Activated CD8-positive, alpha-beta T cell treated with anti-CD3 and anti-CD28 coated beads for 36 hours (primary cell): ENCODE results near the gene VWA5A. TPM values are rescaled to one million over a fixed set of nuclear protein-coding genes. Genes with fewer than 3 reads are reported as not detected.

ENCODE experiments used
- ATAC-seq: fragments of 200-7000 bp; cut with Tn5 transposase; one replicate; pipeline ENCODE4 v1.10.0; 2021; ENCODE audit warnings: mild to moderate bottlenecking, moderate library complexity
- CTCF ChIA-PET: fragments of 350-600 bp; sonication (Branson Sonifier 250); formaldehyde crosslinking; loops from one replicate; lab custom pipeline; 2021; ENCODE audit warnings: antibody characterized with exemption; lab: Charles Lee
- POLR2A ChIA-PET: fragments of 350-600 bp; sonication (Branson Sonifier 250); formaldehyde crosslinking; loops from one replicate; lab custom pipeline; 2021; ENCODE audit warnings: antibody characterized with exemption; lab: Charles Lee
- DNase-seq: peaks from one replicate; pipeline ENCODE4 v3.0.0-alpha.2; 2020
- H3K27ac Mint-ChIP-seq: one replicate; pipeline ENCODE4 v1.8.0; 2021; ENCODE audit warnings: mild to moderate bottlenecking, mixed read lengths
- H3K27me3 Mint-ChIP-seq: one replicate; pipeline ENCODE4 v1.8.0; 2021; ENCODE audit warnings: mixed read lengths
- H3K36me3 Mint-ChIP-seq: one replicate; pipeline ENCODE4 v1.8.0; 2021; ENCODE audit warnings: low read depth, mixed read lengths
- H3K4me1 Mint-ChIP-seq: one replicate; pipeline ENCODE4 v1.8.0; 2021; ENCODE audit warnings: low read depth, mixed read lengths
- H3K4me3 Mint-ChIP-seq: one replicate; pipeline ENCODE4 v1.8.0; 2021; ENCODE audit warnings: mild to moderate bottlenecking, moderate library complexity, mixed read lengths
- H3K9me3 Mint-ChIP-seq: one replicate; pipeline ENCODE4 v1.8.0; 2021; ENCODE audit warnings: mixed read lengths
- CTCF ChIP-seq: fragments of 200-600 bp; IDR thresholded peaks from one replicate; pipeline ENCODE4 v1.8.0; 2022; ENCODE audit warnings: antibody characterized with exemption, mild to moderate bottlenecking
- intact Hi-C: fragments of 100-400 bp; cut with micrococcal nuclease; formaldehyde crosslinking; loops from one replicate; pipeline ENCODE4 v1.10.0; 2022
- total RNA-seq, 2 experiments: library from RNA; stranded (reverse); gene quantifications; one replicate each; pipeline ENCODE4 v1.2.3, GENCODE V29; 2021

The VWA5A gene
- total RNA-seq, 2 experiments from 2014 or later = 4.4 TPM

GRCh38 chr11:124176925-124177715 lies 61.9 kb downstream of the VWA5A start:
- no peak overlapping the region for H3K4me3 Mint-ChIP-seq
- ChIA-PET POLR2A (no interaction called here), CTCF (interaction anchor here (1.1 kb wide), 1 partner anchor 106 kb away, joined by 3 read pairs; no protein-coding TSS in a partner anchor)
- H3K36me3 Mint-ChIP-seq = no peaks in the 10 kb centered on the region
- intact Hi-C loops = no loop called here
- H3K27ac Mint-ChIP-seq = no peak overlapping the region
- no peaks in the 10 kb centered on the region for H3K4me1 Mint-ChIP-seq
- DNase-seq (no peak), ATAC-seq (no peak)
- peaks cover 7% of the 10 kb centered on the region for H3K27me3 Mint-ChIP-seq
- no peaks in the 10 kb centered on the region for H3K9me3 Mint-ChIP-seq
- no peak for TF ChIP-seq CTCF

- POLR2A ChIA-PET = no interaction called here
- CTCF ChIA-PET = interaction anchor here (1.2 to 2.4 kb wide), 2 partner anchors 15 to 108 kb away, joined by 3 to 8 read pairs; no protein-coding TSS in a partner anchor
- Mint-ChIP-seq H3K9me3 (no peaks in the 10 kb centered on the region), H3K36me3 (no peaks in the 10 kb centered on the region), H3K4me3 (no peak overlapping the region), H3K4me1 (no peaks in the 10 kb centered on the region), H3K27me3 (peaks cover 12% of the 10 kb centered on the region), H3K27ac (no peak overlapping the region)
- TF ChIP-seq CTCF = no peak
- DNase-seq (no peak), ATAC-seq (no peak)
- intact Hi-C loops = no loop called here
Measured at GRCh38 chr11:124179310-124179709, 64.1 kb downstream of the VWA5A start.

GRCh38 chr11:124183068-124183467 lies 67.8 kb downstream of the VWA5A start, which contains the start of gene OR10D3:
TSS of gene OR10D3 (plus strand) at chr11:124183345. CDS start at chr11:124185270, 1,925 bp downstream.
- DNase-seq = no peak
- no peak for ATAC-seq
- H3K36me3 Mint-ChIP-seq = no peaks in the 10 kb centered on the region
- TF ChIP-seq CTCF = no peak
- no peak within 1 kb of the TSS for H3K4me3 Mint-ChIP-seq
- no peaks in the 10 kb centered on the region for H3K4me1 Mint-ChIP-seq
- ChIA-PET POLR2A (no interaction called here), CTCF (interaction anchor here (1.5 kb wide), 1 partner anchor 111 kb away, joined by 5 read pairs; no protein-coding TSS in a partner anchor)
- peaks cover 13% of the 10 kb centered on the region for H3K27me3 Mint-ChIP-seq
- intact Hi-C loops = no loop called here
- H3K9me3 Mint-ChIP-seq = no peaks in the 10 kb centered on the region
- no peak within 1 kb of the TSS for H3K27ac Mint-ChIP-seq

- H3K4me1 Mint-ChIP-seq = no peaks in the 10 kb centered on the region
- no peak for ATAC-seq
- no peak overlapping the region for H3K4me3 Mint-ChIP-seq
- ChIA-PET POLR2A (no interaction called here), CTCF (interaction anchor here (1.6 to 3.3 kb wide), 2 partner anchors 119 to 121 kb away, joined by 4 to 13 read pairs; no protein-coding TSS in a partner anchor)
- no peak for TF ChIP-seq CTCF
- intact Hi-C loops = loop anchor here (10.0 kb wide), 1 partner anchor 76 kb away; the partner anchor contains the start of gene VWA5A
- H3K9me3 Mint-ChIP-seq = no peaks in the 10 kb centered on the region
- no peak for DNase-seq
- no peaks in the 10 kb centered on the region for H3K36me3 Mint-ChIP-seq
- H3K27me3 Mint-ChIP-seq = peaks cover 7% of the 10 kb centered on the region
- no peak overlapping the region for H3K27ac Mint-ChIP-seq
Measured at GRCh38 chr11:124190298-124191139, 75.3 kb downstream of the VWA5A start.
